ENCODE data around the gene LSAMP.

GRCh38 chr3:115990669-115991068 lies 454.6 kb downstream of the LSAMP start:
- TF ChIP-seq CTCF (IDR thresholded peaks at IDR 0.05): no peak
- TF ChIP-seq POLR2A (IDR thresholded peaks at IDR 0.05): no peak

All from esophagus squamous epithelium (tissue), 4 donors.